Heart right ventricle (tissue), 16 donors: ENCODE measurements around the gene AKR1C1. TPM values are rescaled to one million over a fixed set of nuclear protein-coding genes. Genes with fewer than 3 reads are reported as not detected.
"Not testable (repeated sequence)": the region's sequence is repeated elsewhere in the genome, so short reads cannot be mapped to it uniquely, and the experiment has no call there.

ENCODE experiments used
- ATAC-seq, 8 donors: fragments of 200-7000 bp; cut with Tn5 transposase; one replicate each; pipeline ENCODE4 v1.9.1; 2020; ENCODE audit warnings: mild to moderate bottlenecking in 8 of 8, moderate library complexity in 8 of 8, moderate number of reproducible peaks in 1 of 8
- DNase-seq, 2 donors: peaks; one replicate each; pipeline ENCODE4 v3.0.0-alpha.2; 2020
- H3K27ac ChIP-seq, 10 donors: fragments of 200-600 bp; sonication (generic) in 2 of 10; one replicate each; pipeline versions ENCODE4 v1.5.0 to v1.8.0; 2020 to 2022; ENCODE audit warnings: mild to moderate bottlenecking in 3 of 10
- H3K27me3 ChIP-seq, 7 donors: fragments of 200-600 bp; one replicate each; pipeline ENCODE4 v1.8.0; 2021 to 2022; ENCODE audit warnings: mild to moderate bottlenecking in 2 of 7
- H3K36me3 ChIP-seq, 9 donors: fragments of 200-600 bp; sonication (generic) in 1 of 9; one replicate each; pipeline versions ENCODE4 v1.5.0 to v1.8.0; 2020 to 2022; ENCODE audit warnings: mild to moderate bottlenecking in 2 of 9
- H3K4me1 ChIP-seq, 9 donors: fragments of 200-600 bp; sonication (generic) in 1 of 9; one replicate each; pipeline versions ENCODE4 v1.5.0 to v1.8.0; 2020 to 2022; ENCODE audit warnings: mild to moderate bottlenecking in 4 of 9
- H3K4me3 ChIP-seq, 10 donors: fragments of 200-600 bp; sonication (generic) in 2 of 10; one replicate each; pipeline versions ENCODE4 v1.5.0 to v1.8.0; 2020 to 2022; ENCODE audit warnings: mild to moderate bottlenecking in 7 of 10, moderate library complexity in 2 of 10
- H3K9me3 ChIP-seq, 11 donors: fragments of 200-600 bp in 10 of 11; sonication (generic) in 2 of 11; one replicate each; pipeline versions ENCODE4 v1.5.0 to v1.8.0; 2013 to 2022; ENCODE audit warnings: mild to moderate bottlenecking in 2 of 11, control low read depth in 1 of 11, moderate library complexity in 1 of 11
- WGBS, 2 donors: extraction: QIAGEN DNeasy Blood & Tissue Kit; methylation state at CpG; one replicate each; pipeline ENCODE4 v1.1.7; 2013; ENCODE audit warnings: inconsistent platforms in 1 of 2; 5-methylcytosine and 5-hydroxymethylcytosine counted together
- intact Hi-C, 10 donors: fragments of 100-400 bp; cut with DNase I; formaldehyde crosslinking; loops; one replicate each; pipeline versions ENCODE4 v1.11.1 to v1.14.2; 2022
- polyA plus RNA-seq, 2 donors: library from polyadenylated mRNA; stranded (reverse); fragments of 200-250 nt; gene quantifications; one replicate each; pipeline ENCODE4 v1.2.3, GENCODE V29; 2013
- total RNA-seq, 10 donors: library from RNA; stranded (reverse); fragmentation: NEBNext Ultra II Directional in 3 of 10; extraction: Animal tissue kit (Norgen Biotek cat#: 25700) in 3 of 10; gene quantifications; one replicate each; pipeline versions ENCODE4 v1.2.1 to v1.2.4, GENCODE V29; 2021 to 2023
- TF ChIP-seq, protein P1 (sequence below), 9 donors: fragments of 200-600 bp; sonication (generic) in 2 of 9; IDR thresholded peaks; one replicate each; pipeline versions ENCODE4 v1.5.0 to v1.8.0; 2021 to 2022; ENCODE audit warnings: antibody characterized with exemption in 9 of 9, mild to moderate bottlenecking in 5 of 9, moderate library complexity in 1 of 9
- donor health status: Arrhythmogenic right ventricular cardiomyopathy.
- donor health status: ischemic (EF 13 %, LVEDD 7.1; RV severe dilation, severe dysfunction).
- donor health status: healthy with polysubstance abuse.
- donor health status: DM: no; HTN: yes; CAD: no.
- donor health status: DM: no; HTN: no; CAD: no.
- donor health status: ischemic (EF 25% LVEDD 6.9; RV normal size, moderate dysfunction).
- donor health status: ischemic (EF 25% LVEDD 5.7; RV mildly dilated, moderate dysfunction).
- donor health status: healthy.
- donor health status: DM: yes; HTN: yes; CAD: no.
- donor health status: Ischemic cardiomyopathy.
- donor health status: ischemic (EF 35%, LVEDD 5.7; RV mildly dilated, moderate dysfunction).
- donor health status: nonischemic (EF 11% LVEDD 7.7; RV severe dilation, severe dysfunction).
- donor health status: DM: yes; HTN: yes; CAD: no.
- donor health status: PGD.
- donor health status: ischemic (EF 29% LVEDD 5.4; RV normal size, mild dysfunction).
- donor health status: nonischemic (EF 23%, LVEDD 6.1; RV moderate dilation, normal function).

AKR1C1 gene
- total and polyA plus RNA-seq, 12 donors, result 6.6 to 131 (median 15.5) TPM

DNA sequence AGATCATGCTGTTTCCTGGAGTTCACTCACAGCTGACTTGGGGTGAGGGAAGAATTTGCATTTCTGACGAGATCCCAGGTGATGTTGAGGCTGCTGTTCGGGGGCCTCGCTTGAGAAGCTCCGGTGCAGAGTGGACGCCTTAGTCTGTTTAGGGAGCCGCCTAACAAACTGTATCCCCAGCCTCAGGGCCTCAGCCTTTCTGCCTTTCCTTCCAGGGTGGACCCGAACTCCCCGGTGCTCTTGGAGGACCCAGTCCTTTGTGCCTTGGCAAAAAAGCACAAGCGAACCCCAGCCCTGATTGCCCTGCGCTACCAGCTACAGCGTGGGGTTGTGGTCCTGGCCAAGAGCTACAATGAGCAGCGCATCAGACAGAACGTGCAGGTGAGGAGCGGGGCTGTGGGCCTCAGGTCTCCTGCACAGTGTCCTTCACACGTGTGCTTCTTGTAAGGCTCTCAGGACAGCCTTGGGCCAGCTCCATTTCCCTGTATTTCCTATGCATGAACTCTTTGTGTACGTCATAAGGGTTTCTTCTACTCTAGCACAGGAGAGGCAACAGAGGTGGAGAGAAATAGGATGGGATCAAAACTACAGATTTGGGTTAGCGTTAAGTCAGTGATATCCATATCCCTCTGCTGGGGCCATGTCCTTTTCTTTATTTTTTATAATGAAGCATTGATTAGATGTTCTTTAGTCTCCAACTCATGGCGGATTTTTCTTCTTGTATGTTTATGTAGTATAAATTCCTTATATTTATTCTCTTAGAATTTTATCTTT is 9.3 kb downstream of the AKR1C1 start:
- intact Hi-C loops, DNase-seq, H3K27me3 ChIP-seq, ATAC-seq, H3K9me3 ChIP-seq, H3K4me1 ChIP-seq, H3K4me3 ChIP-seq, H3K27ac ChIP-seq: not testable (repeated sequence)
- 98% methylated on average over 15 to 16 of the region's 18 CpGs for WGBS, 2 donors
- peaks cover 0 to 53% (median 7%) of the 10 kb centered on the region in 9 donors for H3K36me3 ChIP-seq

DNA sequence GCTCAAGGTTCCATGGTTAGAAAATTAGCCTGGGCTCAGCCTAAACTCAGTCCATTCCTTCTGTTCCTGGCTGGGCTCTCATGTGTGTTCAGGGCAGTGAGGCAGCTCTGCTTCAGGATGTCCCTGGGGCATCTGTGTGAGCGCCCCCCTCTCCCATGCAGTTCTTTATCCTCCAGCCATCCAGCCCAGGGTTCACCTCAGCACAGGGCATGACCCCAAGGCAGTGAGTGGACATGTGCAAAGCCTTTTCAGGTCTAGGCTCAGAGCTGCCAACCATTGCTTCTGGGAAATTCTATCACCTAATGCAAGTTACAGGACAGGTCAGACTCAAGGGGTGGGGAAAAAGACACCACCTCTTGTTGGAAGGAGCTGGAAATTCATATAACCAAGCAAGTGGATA is 10.1 kb downstream of the AKR1C1 start:
- H3K4me3 ChIP-seq, DNase-seq, intact Hi-C loops, H3K4me1 ChIP-seq, ATAC-seq, H3K27ac ChIP-seq, H3K9me3 ChIP-seq, H3K27me3 ChIP-seq: not testable (repeated sequence)
- 94 to 100% methylated on average over 1 of the region's 1 CpG for WGBS, 2 donors
- H3K36me3 ChIP-seq, result peaks cover 0 to 56% (median 7%) of the 10 kb centered on the region in 9 donors

DNA sequence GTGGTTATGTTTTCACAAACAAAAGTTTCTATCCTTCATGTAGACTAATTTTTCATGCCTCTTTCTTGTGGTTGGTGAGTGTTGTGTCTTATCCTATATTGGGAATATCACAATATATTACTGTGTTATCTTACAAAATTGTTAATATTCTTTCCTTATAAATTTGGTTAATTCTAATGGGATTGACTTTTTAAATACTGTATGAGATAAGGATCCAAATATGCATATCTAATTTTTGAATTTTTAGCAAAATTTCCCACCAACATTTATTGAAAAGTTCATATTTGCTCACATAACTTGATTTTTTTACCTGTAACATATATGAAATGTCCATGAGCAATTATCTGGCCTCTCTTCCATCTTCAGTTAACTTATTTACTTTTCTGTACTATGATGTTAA is 11.2 kb downstream of the AKR1C1 start:
- H3K27ac ChIP-seq, ATAC-seq, H3K4me1 ChIP-seq, DNase-seq, H3K27me3 ChIP-seq, intact Hi-C loops, H3K4me3 ChIP-seq, H3K9me3 ChIP-seq: not testable (repeated sequence)
- H3K36me3 ChIP-seq, result peaks cover 0 to 53% (median 0%) of the 10 kb centered on the region in 9 donors

DNA sequence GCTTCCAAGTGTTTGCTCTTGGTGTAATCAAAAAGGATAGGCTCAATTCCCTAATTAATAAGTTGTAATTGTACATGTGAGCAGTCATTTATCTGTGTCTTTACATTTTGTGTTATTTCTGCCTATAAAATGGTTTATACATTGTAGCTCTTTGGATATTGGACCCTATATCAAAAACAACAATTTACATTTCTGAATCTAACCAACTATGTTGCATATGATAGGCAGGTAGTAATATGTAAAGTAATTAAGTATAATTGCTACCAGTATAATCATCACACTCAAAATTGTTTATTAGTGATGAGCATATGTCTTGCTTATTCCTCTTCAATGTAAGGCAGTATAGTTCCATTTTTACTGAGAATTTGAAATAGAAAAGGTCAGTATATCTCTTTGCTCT is 13.8 kb downstream of the AKR1C1 start:
- DNase-seq (no peak), ATAC-seq (no peak)
- TF ChIP-seq, protein P1, sequence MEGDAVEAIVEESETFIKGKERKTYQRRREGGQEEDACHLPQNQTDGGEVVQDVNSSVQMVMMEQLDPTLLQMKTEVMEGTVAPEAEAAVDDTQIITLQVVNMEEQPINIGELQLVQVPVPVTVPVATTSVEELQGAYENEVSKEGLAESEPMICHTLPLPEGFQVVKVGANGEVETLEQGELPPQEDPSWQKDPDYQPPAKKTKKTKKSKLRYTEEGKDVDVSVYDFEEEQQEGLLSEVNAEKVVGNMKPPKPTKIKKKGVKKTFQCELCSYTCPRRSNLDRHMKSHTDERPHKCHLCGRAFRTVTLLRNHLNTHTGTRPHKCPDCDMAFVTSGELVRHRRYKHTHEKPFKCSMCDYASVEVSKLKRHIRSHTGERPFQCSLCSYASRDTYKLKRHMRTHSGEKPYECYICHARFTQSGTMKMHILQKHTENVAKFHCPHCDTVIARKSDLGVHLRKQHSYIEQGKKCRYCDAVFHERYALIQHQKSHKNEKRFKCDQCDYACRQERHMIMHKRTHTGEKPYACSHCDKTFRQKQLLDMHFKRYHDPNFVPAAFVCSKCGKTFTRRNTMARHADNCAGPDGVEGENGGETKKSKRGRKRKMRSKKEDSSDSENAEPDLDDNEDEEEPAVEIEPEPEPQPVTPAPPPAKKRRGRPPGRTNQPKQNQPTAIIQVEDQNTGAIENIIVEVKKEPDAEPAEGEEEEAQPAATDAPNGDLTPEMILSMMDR (IDR thresholded peaks at IDR 0.05), result no peak
- intact Hi-C loops, result no loop called here
- no peak overlapping the region for H3K4me3 ChIP-seq
- peaks cover 3 to 9% (median 7%) of the 10 kb centered on the region in 9 donors for H3K4me1 ChIP-seq
- H3K9me3 ChIP-seq, result no peaks in the 10 kb centered on the region
- no peaks in the 10 kb centered on the region for H3K27me3 ChIP-seq
- peaks cover 0 to 50% (median 0%) of the 10 kb centered on the region in 9 donors for H3K36me3 ChIP-seq
- H3K27ac ChIP-seq, result no peak overlapping the region

DNA sequence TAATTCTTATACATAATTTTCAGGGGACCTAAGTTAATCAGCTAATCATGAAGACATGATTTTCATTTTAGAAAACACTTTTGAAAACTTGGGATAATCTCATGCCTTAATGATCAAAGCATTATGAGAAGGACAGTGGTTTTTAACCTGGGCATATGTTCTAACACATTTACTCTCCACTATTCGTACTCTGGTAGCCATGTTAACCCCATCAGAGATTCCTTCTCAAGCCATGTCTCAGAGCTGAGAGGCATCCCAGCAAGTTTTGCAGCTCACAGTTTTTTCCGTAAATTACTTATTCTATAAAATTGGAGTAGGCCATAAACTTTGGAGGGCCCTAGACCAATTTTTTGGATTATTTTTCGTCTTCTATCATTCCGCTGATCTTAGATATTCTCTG is 15.7 kb downstream of the AKR1C1 start:
- intact Hi-C loops, result no loop called here
- no peaks in the 10 kb centered on the region for H3K27me3 ChIP-seq
- H3K9me3 ChIP-seq, result no peaks in the 10 kb centered on the region
- DNase-seq (no peak), ATAC-seq (no peak)
- TF ChIP-seq, protein P1 (IDR thresholded peaks at IDR 0.05), result no peak
- peaks cover 0 to 37% (median 0%) of the 10 kb centered on the region in 9 donors for H3K36me3 ChIP-seq
- WGBS, 2 donors, result 96 to 97% methylated on average over 4 of the region's 4 CpGs
- peaks cover 4 to 13% (median 8%) of the 10 kb centered on the region in 9 donors for H3K4me1 ChIP-seq
- no peak overlapping the region for H3K27ac ChIP-seq
- H3K4me3 ChIP-seq, result no peak overlapping the region

DNA sequence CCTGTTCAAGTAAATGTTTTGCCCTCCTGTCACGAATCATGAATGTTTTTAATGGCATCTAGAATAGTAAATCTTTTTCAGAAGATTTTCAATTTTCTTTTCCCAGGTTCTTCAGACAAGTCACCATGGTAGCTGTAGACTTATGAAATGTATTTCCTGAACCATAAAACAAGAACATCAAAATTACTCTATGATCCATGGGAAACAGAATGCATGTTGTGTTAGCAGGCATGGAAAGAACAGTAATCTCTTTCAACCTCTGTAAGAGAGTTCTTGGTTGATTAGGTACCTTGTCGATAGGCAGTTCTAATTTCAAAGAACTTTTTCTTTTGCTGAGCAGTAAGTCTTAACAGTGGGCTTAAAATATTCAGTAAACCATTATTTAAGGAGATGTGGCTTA is 17.6 kb downstream of the AKR1C1 start:
- H3K4me3 ChIP-seq, result no peak overlapping the region
- WGBS, 2 donors, result 96% methylated on average over 2 of the region's 2 CpGs
- H3K27ac ChIP-seq, result peak overlapping the region in 1 of 10 donors; percentile 24
- no peak for DNase-seq
- TF ChIP-seq, protein P1 (IDR thresholded peaks at IDR 0.05), result no peak
- peaks cover 4 to 25% (median 11%) of the 10 kb centered on the region in 9 donors for H3K4me1 ChIP-seq
- H3K9me3 ChIP-seq, result no peaks in the 10 kb centered on the region
- no peaks in the 10 kb centered on the region for H3K27me3 ChIP-seq
- peaks cover 0 to 31% (median 0%) of the 10 kb centered on the region in 9 donors for H3K36me3 ChIP-seq
- no peak for ATAC-seq
- intact Hi-C loops, result loop anchor here in 6 of 10 donors (5.0 to 10.0 kb wide), 5 partner anchors 114 to 304 kb away; partner anchors contain the start of gene AKR1C3 (in 1 of the 6)
